GM18907 (cell line): ENCODE measurements around the gene NAALADL1.

ENCODE experiments used
- ATAC-seq: cut with Tn5 transposase; IDR thresholded peaks from one replicate; pipeline ENCODE4 v1.9.1; 2021; ENCODE audit warnings: mild to moderate bottlenecking, moderate library complexity; ENCODE audit not compliant: unreplicated experiment

NAALADL1 gene

GRCh38 chr11:65083134-65083833, 24.9 kb upstream of the NAALADL1 start:
- ATAC-seq = peak; percentile 20

GRCh38 chr11:65078786-65079342, 20.5 kb upstream of the NAALADL1 start:
- ATAC-seq = no peak

GRCh38 chr11:65078151-65078550, 19.8 kb upstream of the NAALADL1 start:
- ATAC-seq = peak; percentile 49

- no peak for ATAC-seq
Observed at GRCh38 chr11:65077451-65077850, 19.1 kb upstream of the NAALADL1 start.

GRCh38 chr11:65072631-65072966, 14.2 kb upstream of the NAALADL1 start:
- ATAC-seq = no peak

GRCh38 chr11:65071907-65072630, 13.7 kb upstream of the NAALADL1 start:
- ATAC-seq = no peak

GRCh38 chr11:65069217-65069616, 10.9 kb upstream of the NAALADL1 start:
- ATAC-seq = no peak

GRCh38 chr11:65067446-65067845, 9.1 kb upstream of the NAALADL1 start:
- no peak for ATAC-seq

- ATAC-seq = no peak
Observed at GRCh38 chr11:65066805-65067291, 8.5 kb upstream of the NAALADL1 start.

GRCh38 chr11:65066315-65066714, 8.0 kb upstream of the NAALADL1 start:
- ATAC-seq = no peak

GRCh38 chr11:65065851-65066250, 7.5 kb upstream of the NAALADL1 start:
- ATAC-seq = no peak

GRCh38 chr11:65064847-65065240, 6.5 kb upstream of the NAALADL1 start:
- no peak for ATAC-seq

- ATAC-seq = no peak
Observed at GRCh38 chr11:65063532-65063931, 5.2 kb upstream of the NAALADL1 start.

GRCh38 chr11:65060913-65061408, 2.6 kb upstream of the NAALADL1 start:
- no peak for ATAC-seq

- no peak for ATAC-seq
Observed at GRCh38 chr11:65059959-65060824, 1.8 kb upstream of the NAALADL1 start.

GRCh38 chr11:65059523-65059922, 1.2 kb upstream of the NAALADL1 start:
- ATAC-seq = no peak

- ATAC-seq = no peak
Observed at GRCh38 chr11:65058012-65058411, 341 bp downstream of the NAALADL1 start.

- no peak for ATAC-seq
Observed at GRCh38 chr11:65057526-65057925, 827 bp downstream of the NAALADL1 start.

- ATAC-seq = no peak
Observed at GRCh38 chr11:65056999-65057398, 1.4 kb downstream of the NAALADL1 start.

- ATAC-seq = no peak
Observed at GRCh38 chr11:65055538-65055937, 2.8 kb downstream of the NAALADL1 start.
